IMR-90 (cell line): ENCODE data around the gene SCARF2. TPM values are rescaled to one million over a fixed set of nuclear protein-coding genes. Genes with fewer than 3 reads are reported as not detected.

ENCODE experiments used
- ATAC-seq: fragments of 200-7000 bp; cut with Tn5 transposase; 2 replicates; pipeline ENCODE4 v1.9.1; 2020; ENCODE audit warnings: low read depth, mild to moderate bottlenecking, moderate library complexity
- BruUV-seq: library from RNA; stranded (reverse); fragments of 400-500 nt; replicated peaks from 2 replicates; lab custom pipeline; 2021; lab: Mats Ljungman, UMichigan
- CTCF ChIA-PET: fragments of 300-600 bp; formaldehyde crosslinking; extraction: SDS; loops from one replicate; lab custom pipeline; 2021; ENCODE audit warnings: antibody characterized with exemption; lab: Yijun Ruan, JAX
- POLR2A ChIA-PET: fragments of 300-600 bp; sonication (Branson Sonifier 250); formaldehyde crosslinking; loops from one replicate; lab custom pipeline; 2022; ENCODE audit warnings: antibody characterized with exemption; ENCODE audit not compliant: unreplicated experiment; lab: Charles Lee
- DNase-seq: peaks from one replicate; pipeline ENCODE4 v3.0.0; 2013
- H2AFZ ChIP-seq: replicated peaks from 2 replicates; pipeline ENCODE3; 2013; ENCODE audit warnings: low read length, mild to moderate bottlenecking; ENCODE audit not compliant: poor library complexity
- H2AK5ac ChIP-seq: 2 replicates; pipeline ENCODE4 v1.6.1; 2013; ENCODE audit warnings: low read depth, low read length, inconsistent platforms
- H2AK9ac ChIP-seq: replicated peaks from 2 replicates; pipeline ENCODE3; 2013; ENCODE audit warnings: mild to moderate bottlenecking, low read depth, low read length, moderate library complexity; ENCODE audit not compliant: poor library complexity
- H2BK120ac ChIP-seq: 2 replicates; pipeline ENCODE4 v1.6.1; 2013; ENCODE audit warnings: low read depth, low read length, inconsistent platforms
- H2BK15ac ChIP-seq: 3 replicates; pipeline ENCODE4 v1.6.1; 2013; ENCODE audit warnings: low read depth, low read length, inconsistent platforms
- H2BK20ac ChIP-seq: 2 replicates; pipeline ENCODE4 v1.6.1; 2013; ENCODE audit warnings: low read depth, mild to moderate bottlenecking, inconsistent platforms, low read length, moderate library complexity
- H2BK5ac ChIP-seq: 2 replicates; pipeline ENCODE4 v1.6.1; 2013; ENCODE audit warnings: mild to moderate bottlenecking, low read depth, low read length, inconsistent platforms; ENCODE audit not compliant: poor library complexity, severe bottlenecking
- H3K14ac ChIP-seq: replicated peaks from 2 replicates; pipeline ENCODE4 v1.6.1; 2013; ENCODE audit warnings: low read depth, low read length, inconsistent platforms
- H3K18ac ChIP-seq: 2 replicates; pipeline ENCODE4 v1.6.1; 2013; ENCODE audit warnings: low read depth, low read length, control low read depth
- H3K23ac ChIP-seq: 2 replicates; pipeline ENCODE4 v1.6.1; 2013; ENCODE audit warnings: low read depth, low read length, inconsistent platforms
- H3K27ac ChIP-seq: 2 replicates; pipeline ENCODE4 v1.5.1; 2013; ENCODE audit warnings: mild to moderate bottlenecking, control low read depth, low read length; ENCODE audit not compliant: insufficient read depth
- H3K27me3 ChIP-seq: 2 replicates; pipeline ENCODE4 v1.6.1; 2013; ENCODE audit warnings: low read length; ENCODE audit not compliant: control insufficient read depth, insufficient read depth
- H3K36me3 ChIP-seq: 2 replicates; pipeline ENCODE4 v1.6.1; 2013; ENCODE audit warnings: low read length, mixed read lengths; ENCODE audit not compliant: control insufficient read depth, insufficient read depth
- H3K4ac ChIP-seq: 2 replicates; pipeline ENCODE4 v1.6.1; 2013; ENCODE audit warnings: low read depth, low read length, inconsistent platforms
- H3K4me1 ChIP-seq: 2 replicates; pipeline ENCODE4 v1.6.1; 2013; ENCODE audit warnings: low read length, mixed read lengths; ENCODE audit not compliant: control insufficient read depth, insufficient read depth
- H3K4me2 ChIP-seq: 2 replicates; pipeline ENCODE4 v1.6.1; 2013; ENCODE audit warnings: low read depth, mild to moderate bottlenecking, control low read depth, low read length, moderate library complexity
- H3K4me3 ChIP-seq: 2 replicates; pipeline ENCODE4 v1.5.1; 2013; ENCODE audit warnings: low read depth, mild to moderate bottlenecking, control low read depth, low read length, moderate library complexity; ENCODE audit not compliant: insufficient read depth
- H3K56ac ChIP-seq: 2 replicates; pipeline ENCODE4 v1.6.1; 2013; ENCODE audit warnings: low read length, inconsistent platforms; ENCODE audit not compliant: insufficient read depth; ENCODE audit errors: extremely low read depth
- H3K79me1 ChIP-seq, 2 experiments: 2 replicates each; pipeline ENCODE4 v1.6.1; 2013; ENCODE audit warnings: low read length in 2 of 2, inconsistent platforms in 1 of 2, low read depth in 1 of 2
- H3K9ac ChIP-seq: 2 replicates; pipeline ENCODE4 v1.6.1; 2013; ENCODE audit warnings: low read depth, low read length, control low read depth
- H3K9me1 ChIP-seq: 2 replicates; pipeline ENCODE4 v1.6.1; 2013; ENCODE audit warnings: low read length, inconsistent platforms; ENCODE audit not compliant: insufficient read depth
- H3K9me3 ChIP-seq: 2 replicates; pipeline ENCODE4 v1.6.1; 2013; ENCODE audit warnings: low read length; ENCODE audit not compliant: control insufficient read depth, insufficient read depth
- H4K20me1 ChIP-seq: 2 replicates; pipeline ENCODE4 v1.6.1; 2013; ENCODE audit warnings: low read length, inconsistent platforms; ENCODE audit not compliant: insufficient read depth
- H4K5ac ChIP-seq: 2 replicates; pipeline ENCODE4 v1.6.1; 2013; ENCODE audit warnings: mild to moderate bottlenecking, low read depth, low read length, control low read depth
- H4K8ac ChIP-seq, 2 experiments: 2 replicates each; pipeline ENCODE4 v1.6.1; 2013; ENCODE audit warnings: low read depth in 2 of 2, low read length in 2 of 2, control low read depth in 1 of 2, inconsistent platforms in 1 of 2
- H4K91ac ChIP-seq: 2 replicates; pipeline ENCODE4 v1.6.1; 2013; ENCODE audit warnings: low read depth, low read length, inconsistent platforms; ENCODE audit not compliant: insufficient read depth
- MAZ ChIP-seq: IDR thresholded peaks from 2 replicates; pipeline ENCODE4 v1.6.1; 2012; ENCODE audit warnings: low read depth, mild to moderate bottlenecking, low read length, improper control_type of control experiment, moderate library complexity, borderline replicate concordance
- WGBS, 2 experiments: methylation state at CpG; one replicate each; pipeline versions ENCODE4 v1.1.5 to v1.1.7; 2013; ENCODE audit warnings: missing lambda C conversion rate in 2 of 2; ENCODE audit not compliant: insufficient read length in 1 of 2; ENCODE audit errors: extremely low coverage in 2 of 2; 5-methylcytosine and 5-hydroxymethylcytosine counted together
- dilution Hi-C: fragments of 300-500 bp; cut with HindIII; formaldehyde crosslinking; loops from one replicate; pipeline ENCODE4 v1.14.3; 2018; ENCODE audit warnings: low sequenced_read_pairs; ENCODE audit not compliant: unreplicated experiment
- in situ Hi-C: fragments of 300-500 bp; cut with MboI; formaldehyde crosslinking; loops from 3 replicates; pipeline ENCODE4 v1.14.3; 2019; ENCODE audit warnings: low sequenced_read_pairs, inconsistent platforms, mixed read lengths
- intact Hi-C: fragments of 100-400 bp; cut with micrococcal nuclease; formaldehyde crosslinking; loops from 2 replicates; pipeline ENCODE4 v1.10.0; 2022
- polyA plus RNA-seq, 3 experiments: library from polyadenylated mRNA; depleted of rRNA; stranded (reverse); fragments of >200 nt; gene quantifications; 2 replicates each; pipeline ENCODE4 v1.2.3, GENCODE V29; 2012; ENCODE audit warnings: low replicate concordance in 1 of 3
- total RNA-seq: library from RNA; depleted of rRNA; stranded (reverse); fragments of >200 nt; gene quantifications from 2 replicates; pipeline ENCODE4 v1.2.3, GENCODE V29; 2012

SCARF2 gene
- total and polyA plus RNA-seq, 2 of the 4 experiments (the other 2 are of a cell fraction) = 3.4 to 37.0 TPM

- intact Hi-C loops = no loop called here
- no peak overlapping the region for H2BK120ac ChIP-seq
- no peak for TF ChIP-seq MAZ
- H2BK20ac ChIP-seq = no peak overlapping the region
- no peak overlapping the region for H3K4me3 ChIP-seq
- H2AK9ac ChIP-seq = no peak overlapping the region
- peaks cover 79% of the 10 kb centered on the region for H4K20me1 ChIP-seq
- H2AK5ac ChIP-seq = no peak overlapping the region
- no peak overlapping the region for H3K56ac ChIP-seq
- H3K4me2 ChIP-seq = no peak overlapping the region
- in situ Hi-C loops = no loop called here
- no peak overlapping the region for H3K23ac ChIP-seq
- no peak overlapping the region for H4K8ac ChIP-seq
- dilution Hi-C loops = no loop called here
- DNase-seq (no peak), ATAC-seq (no peak)
- H4K91ac ChIP-seq = no peak overlapping the region
- peaks cover 22% of the 10 kb centered on the region for H3K4me1 ChIP-seq
- 100% methylated on average over 1 of the region's 4 CpGs; no CpG with 5 or more reads in 1 of the 2 experiments for whole genome bisulfite sequencing, 2 experiments
- no peak overlapping the region for H2AFZ ChIP-seq
- H3K27ac ChIP-seq = no peak overlapping the region
- H3K4ac ChIP-seq = no peak overlapping the region
- H3K9me3 ChIP-seq = no peaks in the 10 kb centered on the region
- H2BK15ac ChIP-seq = no peak overlapping the region
- H3K18ac ChIP-seq = no peak overlapping the region
- peaks cover 19 to 86% of the 10 kb centered on the region in 2 experiments; a peak in 3 of 4 replicates for H3K79me1 ChIP-seq
- ChIA-PET POLR2A (no interaction called here), CTCF (no interaction called here)
- H3K36me3 ChIP-seq = peaks cover 24% of the 10 kb centered on the region
- H3K27me3 ChIP-seq = no peaks in the 10 kb centered on the region
- H3K14ac ChIP-seq = no peak overlapping the region
- peaks cover 29% of the 10 kb centered on the region for H3K9me1 ChIP-seq
- no peak overlapping the region for H4K5ac ChIP-seq
- BruUV-seq = no TSS peak
- no peak overlapping the region for H2BK5ac ChIP-seq
- H3K9ac ChIP-seq = no peak overlapping the region
Observed at GRCh38 chr22:20433686-20434241, 3.9 kb downstream of the SCARF2 start.
